Tibial nerve (tissue), 4 donors: ENCODE results near the gene ABCB11.

Experiments used
- EP300 ChIP-seq, 2 donors: sonication (generic); formaldehyde crosslinking; IDR thresholded peaks; one replicate each; pipeline ENCODE4 v1.6.1; 2017; ENCODE audit warnings: antibody characterized with exemption in 2 of 2, mild to moderate bottlenecking in 1 of 2
- POLR2A ChIP-seq, 2 donors: fragments of 450-650 bp; IDR thresholded peaks; one replicate each; pipeline ENCODE4 v1.6.1; 2017; ENCODE audit warnings: antibody characterized with exemption in 2 of 2, mild to moderate bottlenecking in 2 of 2, moderate library complexity in 2 of 2
- TF ChIP-seq, protein P1 (sequence below), 5 experiments: fragments of 200-600 bp in 3 of 5; fragments of 450-650 bp in 2 of 5; sonication (generic) in 3 of 5; IDR thresholded peaks; one replicate each; pipeline ENCODE4 v1.5.1; 2016 to 2019; ENCODE audit warnings: antibody characterized with exemption in 5 of 5, mild to moderate bottlenecking in 3 of 5, moderate library complexity in 2 of 5

- TF ChIP-seq, protein P1, sequence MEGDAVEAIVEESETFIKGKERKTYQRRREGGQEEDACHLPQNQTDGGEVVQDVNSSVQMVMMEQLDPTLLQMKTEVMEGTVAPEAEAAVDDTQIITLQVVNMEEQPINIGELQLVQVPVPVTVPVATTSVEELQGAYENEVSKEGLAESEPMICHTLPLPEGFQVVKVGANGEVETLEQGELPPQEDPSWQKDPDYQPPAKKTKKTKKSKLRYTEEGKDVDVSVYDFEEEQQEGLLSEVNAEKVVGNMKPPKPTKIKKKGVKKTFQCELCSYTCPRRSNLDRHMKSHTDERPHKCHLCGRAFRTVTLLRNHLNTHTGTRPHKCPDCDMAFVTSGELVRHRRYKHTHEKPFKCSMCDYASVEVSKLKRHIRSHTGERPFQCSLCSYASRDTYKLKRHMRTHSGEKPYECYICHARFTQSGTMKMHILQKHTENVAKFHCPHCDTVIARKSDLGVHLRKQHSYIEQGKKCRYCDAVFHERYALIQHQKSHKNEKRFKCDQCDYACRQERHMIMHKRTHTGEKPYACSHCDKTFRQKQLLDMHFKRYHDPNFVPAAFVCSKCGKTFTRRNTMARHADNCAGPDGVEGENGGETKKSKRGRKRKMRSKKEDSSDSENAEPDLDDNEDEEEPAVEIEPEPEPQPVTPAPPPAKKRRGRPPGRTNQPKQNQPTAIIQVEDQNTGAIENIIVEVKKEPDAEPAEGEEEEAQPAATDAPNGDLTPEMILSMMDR (IDR thresholded peaks at IDR 0.05), result no peak
- no peak for TF ChIP-seq POLR2A (IDR thresholded peaks at IDR 0.05)
- TF ChIP-seq EP300 (IDR thresholded peaks at IDR 0.05), result no peak
These were observed 92.1 kb downstream of the ABCB11 start for GRCh38 chr2:168939061-168939460.
